BJ (cell line): Measurements from ENCODE around the gene TMEM131. TPM values are rescaled to one million over a fixed set of nuclear protein-coding genes. Genes with fewer than 3 reads are reported as not detected.

Source experiments
- CTCF ChIA-PET: fragments of 350-600 bp; formaldehyde crosslinking; extraction: SDS; loops from one replicate; lab custom pipeline; 2021; ENCODE audit warnings: antibody characterized with exemption, inconsistent platforms; lab: Yijun Ruan, JAX
- POLR2A ChIA-PET: fragments of 300-600 bp; sonication (Branson Sonifier 250); formaldehyde crosslinking; extraction: SDS; loops from one replicate; lab custom pipeline; 2021; ENCODE audit warnings: antibody characterized with exemption; lab: Charles Lee
- DNase-seq: peaks from one replicate; pipeline ENCODE4 v3.0.0-alpha.2; 2011; ENCODE audit warnings: low read depth
- H3K27me3 ChIP-seq: 2 replicates; pipeline ENCODE4 v1.6.0; 2011; ENCODE audit warnings: low read length; ENCODE audit not compliant: control insufficient read depth, insufficient read depth
- H3K36me3 ChIP-seq: 2 replicates; pipeline ENCODE4 v1.5.1; 2011; ENCODE audit warnings: low read length; ENCODE audit not compliant: control insufficient read depth, insufficient read depth
- H3K4me3 ChIP-seq: 2 replicates; pipeline ENCODE4 v1.5.1; 2011; ENCODE audit warnings: low read depth, mild to moderate bottlenecking, control low read depth, low read length
- CTCF ChIP-seq: IDR thresholded peaks from 2 replicates; pipeline ENCODE4 v1.5.1; 2011; ENCODE audit warnings: low read depth, mild to moderate bottlenecking, control low read depth, inconsistent platforms, low read length, moderate library complexity; ENCODE audit not compliant: insufficient read depth
- polyA plus RNA-seq: library from polyadenylated mRNA; depleted of rRNA; stranded (reverse); fragments of >200 nt; gene quantifications from 2 replicates; pipeline ENCODE4 v1.2.3, GENCODE V29; 2011

TMEM131 gene
- polyA plus RNA-seq, 1 experiment: 11.8 TPM

DNA sequence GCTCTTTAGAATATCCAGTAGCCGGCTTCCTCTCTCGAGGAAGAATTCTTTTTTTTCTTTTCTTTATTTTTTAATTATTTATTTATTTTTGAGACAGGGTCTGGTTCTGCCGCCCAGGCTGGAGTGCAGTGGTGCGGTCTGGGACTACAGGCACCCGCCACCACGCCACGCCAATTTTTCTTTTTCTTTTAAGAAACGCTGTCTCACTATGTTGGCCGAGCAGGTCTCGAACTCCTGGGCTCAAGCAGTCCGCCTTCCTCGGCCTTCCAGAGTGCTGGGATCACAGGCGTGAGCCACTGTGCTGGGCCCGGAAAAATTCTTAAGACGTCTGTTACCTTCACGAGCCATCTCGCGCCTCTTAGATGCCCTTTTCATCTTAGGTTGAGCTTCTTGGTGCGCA is 931 bp upstream of the TMEM131 start:
- ChIA-PET CTCF (interaction anchor here (0.6 to 1.6 kb wide), 2 partner anchors 11 to 1836 kb away, joined by 3 to 7 read pairs; no protein-coding TSS in a partner anchor), POLR2A (no interaction called here)
- no peak for TF ChIP-seq CTCF
- no peaks in the 10 kb centered on the region for H3K36me3 ChIP-seq
- no peak for DNase-seq
- peak overlapping the region; percentile 83 for H3K4me3 ChIP-seq
- H3K27me3 ChIP-seq: 0 out of 2 replicates have a peak, but pooled peaks cover 2% of the 10 kb centered on the region

- TF ChIP-seq CTCF: no peak
- DNase-seq: no peak
- CTCF ChIA-PET: interaction anchor here (0.6 to 0.9 kb wide), 2 partner anchors 13 to 165 kb away, joined by 3 to 4 read pairs; no protein-coding TSS in a partner anchor
- Histone ChIP-seq H3K36me3 (no peaks in the 10 kb centered on the region), H3K4me3 (peak overlapping the region; percentile 83), H3K27me3 (0 out of 2 replicates have a peak, but pooled peaks cover 2% of the 10 kb centered on the region)
- POLR2A ChIA-PET: no interaction called here
Observed at GRCh38 chr2:97995026-97995733, 568 bp downstream of the TMEM131 start.

DNA sequence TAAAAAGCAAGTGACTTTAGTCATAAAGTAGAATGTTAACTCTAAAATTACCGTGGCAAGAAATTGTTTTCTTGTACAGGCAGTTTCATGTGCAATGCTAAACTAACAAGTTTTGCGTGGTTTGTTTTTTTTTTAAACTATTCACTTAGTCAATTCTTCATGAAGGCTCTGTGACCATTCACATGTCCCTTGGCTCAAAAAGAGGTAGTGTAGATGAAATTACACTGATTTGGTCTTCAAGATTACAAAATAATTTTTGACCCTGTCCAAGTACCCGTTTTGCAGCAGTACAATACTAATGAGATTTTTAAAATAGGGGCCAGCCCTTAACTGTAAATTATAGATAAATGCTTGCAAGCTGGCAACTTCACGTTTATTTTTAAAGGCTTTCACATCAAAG is 1.3 kb downstream of the TMEM131 start:
- POLR2A ChIA-PET: no interaction called here
- no peak for DNase-seq

GRCh38 chr2:97993926-97994325 is 1.8 kb downstream of the TMEM131 start:
- CTCF ChIA-PET: no interaction called here
- Histone ChIP-seq H3K36me3 (no peaks in the 10 kb centered on the region), H3K4me3 (peak overlapping the region; percentile 83), H3K27me3 (0 out of 2 replicates have a peak, but pooled peaks cover 2% of the 10 kb centered on the region)
- DNase-seq: no peak
- POLR2A ChIA-PET: no interaction called here
- TF ChIP-seq CTCF: no peak

More for the DNA sequence above, 1.3 kb downstream of the TMEM131 start:
- TF ChIP-seq CTCF: no peak
- H3K27me3 ChIP-seq: 0 out of 2 replicates have a peak, but pooled peaks cover 2% of the 10 kb centered on the region
- no peaks in the 10 kb centered on the region for H3K36me3 ChIP-seq
- peak overlapping the region; percentile 83 for H3K4me3 ChIP-seq
- CTCF ChIA-PET: interaction anchor here (0.6 kb wide), 1 partner anchor 164 kb away, joined by 3 read pairs; no protein-coding TSS in a partner anchor
